Endothelial cell of umbilical vein (primary cell): ENCODE data around the gene TES. TPM values are rescaled to one million over a fixed set of nuclear protein-coding genes. Genes with fewer than 3 reads are reported as not detected.

ENCODE experiments used
- BruUV-seq: library from RNA; stranded (reverse); fragments of 400-500 nt; replicated peaks from 2 replicates; lab custom pipeline; 2021; lab: Mats Ljungman, UMichigan
- CTCF ChIA-PET: fragments of 300-600, 350-600 bp; sonication (Branson Sonifier 250); formaldehyde crosslinking; loops from one replicate; lab custom pipeline; 2021; ENCODE audit warnings: antibody characterized with exemption, inconsistent platforms; lab: Charles Lee
- POLR2A ChIA-PET: fragments of 300-600, 350-600 bp; sonication (Branson Sonifier 250); formaldehyde crosslinking; loops from one replicate; lab custom pipeline; 2021; ENCODE audit warnings: antibody characterized with exemption, inconsistent platforms; lab: Charles Lee
- DNase-seq: peaks from one replicate; pipeline ENCODE4 v3.0.0-alpha.2; 2011; ENCODE audit warnings: low read depth, low spot score
- FAIRE-seq: peaks from 2 replicates; lab custom pipeline; 2011; peaks lifted over from hg19 to GRCh38; lab: Jason Lieb, UNC
- H2AFZ ChIP-seq: 2 replicates; pipeline ENCODE4 v1.6.0; 2012; ENCODE audit warnings: low read depth, low read length, control low read depth, inconsistent platforms
- H3K27ac ChIP-seq: 2 replicates; pipeline ENCODE4 v1.5.1; 2011; ENCODE audit warnings: low read depth, mild to moderate bottlenecking, control low read depth, low read length, moderate library complexity; ENCODE audit not compliant: insufficient read depth
- H3K27me3 ChIP-seq, 2 experiments: 2 replicates each; pipeline versions ENCODE4 v1.6.0 to v1.6.1; 2011; ENCODE audit warnings: low read length in 2 of 2, mixed read lengths in 1 of 2; ENCODE audit not compliant: control insufficient read depth in 2 of 2, insufficient read depth in 2 of 2
- H3K36me3 ChIP-seq, 2 experiments: 2 replicates in 1 of 2; 3 replicates in 1 of 2; pipeline ENCODE4 v1.5.1; 2011; ENCODE audit warnings: low read length in 2 of 2, mild to moderate bottlenecking in 1 of 2, moderate library complexity in 1 of 2; ENCODE audit not compliant: control insufficient read depth in 2 of 2, insufficient read depth in 2 of 2; ENCODE audit errors: extremely low read depth in 1 of 2
- H3K4me1 ChIP-seq: 3 replicates; pipeline ENCODE4 v1.5.1; 2011; ENCODE audit warnings: mild to moderate bottlenecking, low read length; ENCODE audit not compliant: control insufficient read depth, insufficient read depth; ENCODE audit errors: extremely low read depth
- H3K4me2 ChIP-seq: 2 replicates; pipeline ENCODE4 v1.6.1; 2011; ENCODE audit warnings: low read length, control low read depth, mixed read lengths; ENCODE audit not compliant: insufficient read depth
- H3K4me3 ChIP-seq, 3 experiments: fragments of 200-600 bp in 1 of 3; sonication (generic), shearing (Covaris generic) in 1 of 3; replicated peaks in 1 of 3; 2 replicates each; pipeline ENCODE4 v1.5.1; 2011 to 2016; ENCODE audit warnings: control low read depth in 3 of 3, low read length in 3 of 3, mild to moderate bottlenecking in 2 of 3, inconsistent platforms in 1 of 3, low read depth in 1 of 3, moderate library complexity in 1 of 3; ENCODE audit not compliant: insufficient read depth in 1 of 3
- H3K79me2 ChIP-seq: 2 replicates; pipeline ENCODE4 v1.6.0; 2012; ENCODE audit warnings: low read length, inconsistent platforms; ENCODE audit not compliant: control insufficient read depth, insufficient read depth
- H3K9ac ChIP-seq: replicated peaks from 2 replicates; pipeline ENCODE3; 2011; ENCODE audit warnings: low read length, control low read depth; ENCODE audit not compliant: insufficient read depth; ENCODE audit errors: extremely low read depth
- H3K9me1 ChIP-seq: replicated peaks from 3 replicates; pipeline ENCODE4 v1.6.0; 2011; ENCODE audit warnings: mild to moderate bottlenecking, low read length; ENCODE audit not compliant: control insufficient read depth, insufficient read depth; ENCODE audit errors: extremely low read depth
- H3K9me3 ChIP-seq: replicated peaks from 2 replicates; pipeline ENCODE4 v1.5.1; 2012; ENCODE audit warnings: low read length, inconsistent platforms; ENCODE audit not compliant: control insufficient read depth, insufficient read depth
- H4K20me1 ChIP-seq: replicated peaks from 2 replicates; pipeline ENCODE3; 2011; ENCODE audit warnings: mild to moderate bottlenecking, low read length; ENCODE audit not compliant: control insufficient read depth, insufficient read depth; ENCODE audit errors: extremely low read depth
- CTCF ChIP-seq, 2 donors: IDR thresholded peaks; 1 replicate in 1 of 2; 2 replicates in 1 of 2; pipeline ENCODE4 v1.5.1; 2011; ENCODE audit warnings: low read length in 2 of 2, mild to moderate bottlenecking in 2 of 2, moderate library complexity in 2 of 2, control low read depth in 1 of 2, inconsistent platforms in 1 of 2, low read depth in 1 of 2; ENCODE audit not compliant: insufficient read depth in 1 of 2; ENCODE audit errors: extremely low read depth in 1 of 2
- EZH2 ChIP-seq: IDR thresholded peaks from 2 replicates; pipeline ENCODE4 v1.6.1; 2012; ENCODE audit warnings: borderline replicate concordance, low read depth, mild to moderate bottlenecking, moderate library complexity, low read length, inconsistent platforms; ENCODE audit not compliant: severe bottlenecking
- FOS ChIP-seq: IDR thresholded peaks from 2 replicates; pipeline ENCODE4 v1.6.1; 2011; ENCODE audit warnings: mild to moderate bottlenecking, low read length, moderate library complexity, borderline replicate concordance; ENCODE audit not compliant: insufficient read depth
- GATA2 ChIP-seq: IDR thresholded peaks from 2 replicates; pipeline ENCODE4 v1.7.0; 2011; ENCODE audit warnings: low read depth, mild to moderate bottlenecking, moderate library complexity, mixed read lengths, low read length; ENCODE audit not compliant: insufficient read length, insufficient read depth
- JUN ChIP-seq: IDR thresholded peaks from 2 replicates; pipeline ENCODE4 v1.6.1; 2011; ENCODE audit warnings: borderline replicate concordance, low read depth; ENCODE audit not compliant: insufficient read length, insufficient read depth
- MAX ChIP-seq: IDR thresholded peaks from 2 replicates; pipeline ENCODE4 v1.6.1; 2011; ENCODE audit not compliant: insufficient read depth, insufficient read length
- MYC ChIP-seq: IDR thresholded peaks from one replicate; pipeline ENCODE4 v1.6.1; 2011; ENCODE audit warnings: mild to moderate bottlenecking, low read depth, low read length
- POLR2A ChIP-seq: IDR thresholded peaks from 2 replicates; pipeline ENCODE4 v1.6.1; 2012; ENCODE audit warnings: low read depth, mild to moderate bottlenecking, control low read depth, low read length
- POLR2AphosphoS5 ChIP-seq: IDR thresholded peaks from 2 replicates; pipeline ENCODE4 v1.6.1; 2012; ENCODE audit warnings: low read depth, mild to moderate bottlenecking, control low read depth, low read length, moderate library complexity; ENCODE audit not compliant: insufficient read depth
- dilution Hi-C: fragments of 300-500 bp; cut with MboI; formaldehyde crosslinking; loops from one replicate; pipeline ENCODE4 v1.15.0; 2019; ENCODE audit warnings: low sequenced_read_pairs; ENCODE audit not compliant: extremely low pct_ligation_motif_present
- intact Hi-C: fragments of 100-400 bp; cut with micrococcal nuclease; formaldehyde crosslinking; loops from one replicate; pipeline ENCODE4 v1.10.0; 2022
- polyA plus RNA-seq, 4 experiments: library from polyadenylated mRNA; depleted of rRNA in 3 of 4; stranded (reverse) in 3 of 4; unstranded in 1 of 4; fragments of >200 nt; gene quantifications; 2 replicates each; pipeline versions ENCODE4 v1.2.1 to v1.2.3, GENCODE V29; 2011 to 2012; ENCODE audit warnings: missing spikeins in 1 of 4
- total RNA-seq: library from RNA; stranded (reverse); gene quantifications from 2 replicates; pipeline ENCODE4 v1.2.3, GENCODE V29; 2021

The TES gene
- total and polyA plus RNA-seq, 2 donors (not counting 3 experiments of a cell fraction or from before 2014, with no cell fraction given), result 35.3 to 50.5 TPM

GRCh38 chr7:116273918-116274301 lies 63.6 kb downstream of the TES start:
- H3K79me2 ChIP-seq, result peaks cover 84% of the 10 kb centered on the region
- no peaks in the 10 kb centered on the region for H3K9me3 ChIP-seq
- H3K4me1 ChIP-seq, result peaks cover 55% of the 10 kb centered on the region
- no peak for DNase-seq
- no peak overlapping the region for H3K9ac ChIP-seq
- H3K27me3 ChIP-seq, result no peaks in the 10 kb centered on the region
- dilution Hi-C loops (loop anchor here (25.0 kb wide), 1 partner anchor 238 kb away; no protein-coding TSS in a partner anchor), intact Hi-C loops (loop anchor here (2.0 to 5.0 kb wide), 2 partner anchors 43 to 168 kb away; no protein-coding TSS in a partner anchor)
- no peaks in the 10 kb centered on the region for H3K9me1 ChIP-seq
- POLR2A ChIA-PET, result no interaction called here
- CTCF ChIA-PET, result interaction anchor here (0.7 to 3.9 kb wide), 4 partner anchors 11 to 254 kb away, joined by 3 to 18 read pairs (median 8); partner anchors contain the start of gene CAV1
- H3K4me2 ChIP-seq, result no peak overlapping the region
- TF ChIP-seq EZH2 (no peak), POLR2A (no peak), MAX (no peak), MYC (no peak), JUN (no peak), POLR2AphosphoS5 (no peak), FOS (no peak), GATA2 (no peak), CTCF (IDR thresholded peaks at IDR 0.05; ENCODE audit: extremely low read depth in 1 of 2, insufficient read depth in 1 of 2, low read depth in 1 of 2, low read length in 2 of 2) (no peak)
- no peaks in the 10 kb centered on the region for H4K20me1 ChIP-seq
- peaks cover 0 to 2% of the 10 kb centered on the region in 2 experiments for H3K36me3 ChIP-seq
- FAIRE-seq, result no peak
- no TSS peak for BruUV-seq
- H3K27ac ChIP-seq, result peak overlapping the region; percentile 90
- H2AFZ ChIP-seq, result no peak overlapping the region
- H3K4me3 ChIP-seq, result no peak overlapping the region
